ENCODE data around the gene PRRC2A. TPM values are rescaled to one million over a fixed set of nuclear protein-coding genes. Genes with fewer than 3 reads are reported as not detected.

Gene PRRC2A
- total RNA-seq, 1 donor from 2014 or later = 74.6 TPM

GRCh38 chr6:31626952-31627351, 6.4 kb downstream of the PRRC2A start:
- peaks cover 11% of the 10 kb centered on the region for H3K4me1 ChIP-seq
- no peaks in the 10 kb centered on the region for H3K27me3 ChIP-seq
- no peak overlapping the region for H3K4me3 ChIP-seq
- H3K9me3 ChIP-seq = no peaks in the 10 kb centered on the region
- H3K36me3 ChIP-seq = peaks cover 0 to 85% of the 10 kb centered on the region in 2 donors
- no peak overlapping the region for H3K27ac ChIP-seq
- DNase-seq (ENCODE audit: extremely low spot score in 2 of 2) = no peak
- no peak for TF ChIP-seq CTCF (IDR thresholded peaks at IDR 0.05)
- no peak for TF ChIP-seq POLR2A (IDR thresholded peaks at IDR 0.05)
- intact Hi-C loops (cut with DNase I) = no loop called here

DNA sequence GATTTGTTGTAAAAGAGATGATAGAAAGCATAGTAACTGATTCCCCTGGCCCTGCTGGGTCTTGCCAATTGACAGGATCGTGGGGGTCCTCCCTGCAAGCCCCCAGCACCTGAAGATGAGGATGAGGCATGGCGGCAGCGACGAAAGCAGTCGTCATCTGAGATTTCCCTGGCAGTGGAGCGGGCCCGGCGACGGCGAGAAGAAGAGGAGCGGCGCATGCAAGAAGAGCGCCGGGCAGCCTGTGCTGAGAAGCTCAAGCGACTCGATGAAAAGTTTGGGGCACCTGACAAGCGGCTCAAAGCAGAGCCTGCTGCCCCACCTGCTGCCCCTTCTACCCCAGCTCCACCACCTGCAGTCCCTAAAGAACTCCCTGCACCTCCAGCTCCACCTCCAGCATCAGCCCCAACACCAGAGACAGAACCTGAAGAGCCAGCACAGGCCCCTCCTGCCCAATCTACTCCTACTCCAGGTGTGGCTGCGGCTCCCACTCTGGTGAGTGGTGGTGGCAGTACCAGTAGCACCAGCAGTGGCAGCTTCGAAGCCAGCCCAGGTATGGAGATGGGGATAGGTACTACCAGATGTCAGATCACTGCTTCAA, 7.3 kb downstream of the PRRC2A start:
- no peak overlapping the region for H3K27ac ChIP-seq
- no peaks in the 10 kb centered on the region for H3K9me3 ChIP-seq
- TF ChIP-seq CTCF (IDR thresholded peaks at IDR 0.05) (no peak), POLR2A (IDR thresholded peaks at IDR 0.05) (no peak), POLR2AphosphoS5 (IDR thresholded peaks at IDR 0.05; ENCODE audit: insufficient read depth in 1 of 2, low read depth in 1 of 2) (no peak)
- no peak for DNase-seq (ENCODE audit: extremely low spot score in 2 of 2)
- peaks cover 2% of the 10 kb centered on the region for H3K4me1 ChIP-seq
- intact Hi-C loops (cut with DNase I) = no loop called here
- no peak overlapping the region for H3K4me3 ChIP-seq
- H3K36me3 ChIP-seq = peaks cover 0 to 94% of the 10 kb centered on the region in 2 donors
- H3K27me3 ChIP-seq = no peaks in the 10 kb centered on the region

DNA sequence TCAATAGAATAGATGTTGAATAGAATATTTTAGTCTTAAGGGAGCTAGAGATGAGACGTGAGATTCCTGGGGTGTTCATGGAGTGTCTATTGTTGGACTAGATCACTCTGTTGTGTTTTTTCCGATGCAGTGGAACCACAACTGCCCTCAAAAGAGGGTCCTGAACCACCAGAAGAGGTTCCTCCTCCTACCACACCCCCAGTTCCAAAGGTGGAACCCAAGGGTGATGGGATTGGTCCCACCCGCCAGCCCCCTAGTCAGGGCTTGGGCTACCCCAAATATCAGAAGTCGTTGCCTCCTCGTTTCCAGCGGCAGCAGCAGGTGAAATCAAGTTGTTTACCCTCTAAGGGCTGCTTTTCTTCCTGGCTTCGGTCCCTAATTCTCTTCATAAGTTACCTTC, 8.5 kb downstream of the PRRC2A start:
- Histone ChIP-seq H3K4me3 (no peak overlapping the region), H3K9me3 (no peaks in the 10 kb centered on the region), H3K27me3 (no peaks in the 10 kb centered on the region), H3K4me1 (no peaks in the 10 kb centered on the region), H3K36me3 (peaks cover 0 to 97% of the 10 kb centered on the region in 2 donors), H3K27ac (no peak overlapping the region)
- intact Hi-C loops (cut with DNase I) = no loop called here
- TF ChIP-seq POLR2AphosphoS5 (IDR thresholded peaks at IDR 0.05; ENCODE audit: insufficient read depth in 1 of 2, low read depth in 1 of 2) (no peak), POLR2A (IDR thresholded peaks at IDR 0.05) (no peak), CTCF (IDR thresholded peaks at IDR 0.05) (no peak)
- no peak for DNase-seq (ENCODE audit: extremely low spot score in 2 of 2)

GRCh38 chr6:31630177-31630934, 9.8 kb downstream of the PRRC2A start:
- intact Hi-C loops (cut with DNase I) = no loop called here
- Histone ChIP-seq H3K27me3 (no peaks in the 10 kb centered on the region), H3K27ac (no peak overlapping the region), H3K36me3 (peaks cover 0 to 97% of the 10 kb centered on the region in 2 donors), H3K4me1 (no peaks in the 10 kb centered on the region), H3K9me3 (no peaks in the 10 kb centered on the region), H3K4me3 (no peak overlapping the region)
- TF ChIP-seq CTCF (IDR thresholded peaks at IDR 0.05) = no peak
- no peak for TF ChIP-seq POLR2A (IDR thresholded peaks at IDR 0.05)
- no peak for TF ChIP-seq POLR2AphosphoS5 (IDR thresholded peaks at IDR 0.05; ENCODE audit: insufficient read depth in 1 of 2, low read depth in 1 of 2)
- DNase-seq (ENCODE audit: extremely low spot score in 2 of 2) = no peak

DNA sequence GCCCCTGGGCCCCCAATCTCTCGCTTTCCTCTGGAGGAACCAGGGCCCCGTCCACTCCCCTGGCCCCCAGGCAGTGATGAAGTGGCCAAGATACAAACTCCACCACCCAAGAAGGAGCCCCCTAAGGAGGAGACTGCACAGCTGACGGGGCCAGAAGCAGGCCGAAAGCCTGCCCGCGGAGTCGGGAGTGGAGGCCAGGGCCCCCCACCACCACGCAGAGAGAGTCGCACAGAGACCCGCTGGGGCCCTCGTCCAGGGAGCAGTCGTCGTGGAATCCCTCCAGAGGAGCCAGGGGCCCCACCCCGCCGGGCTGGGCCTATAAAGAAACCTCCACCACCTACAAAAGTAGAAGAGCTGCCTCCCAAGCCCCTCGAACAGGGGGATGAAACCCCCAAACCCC, 10.7 kb downstream of the PRRC2A start:
- no peak for DNase-seq (ENCODE audit: extremely low spot score in 2 of 2)
- TF ChIP-seq POLR2AphosphoS5 (IDR thresholded peaks at IDR 0.05; ENCODE audit: insufficient read depth in 1 of 2, low read depth in 1 of 2) (no peak), POLR2A (IDR thresholded peaks at IDR 0.05) (no peak), CTCF (IDR thresholded peaks at IDR 0.05) (no peak)
- Histone ChIP-seq H3K27ac (no peak overlapping the region), H3K27me3 (no peaks in the 10 kb centered on the region), H3K4me3 (no peak overlapping the region), H3K36me3 (peaks cover 0 to 97% of the 10 kb centered on the region in 2 donors), H3K9me3 (no peaks in the 10 kb centered on the region), H3K4me1 (no peaks in the 10 kb centered on the region)
- intact Hi-C loops (cut with DNase I) = no loop called here
